Superior temporal gyrus (tissue), 1 donor: ENCODE data around the gene AFF4.
"Not testable (repeated sequence)": the region's sequence is repeated elsewhere in the genome, so short reads cannot be mapped to it uniquely, and the experiment has no call there.

Experiments
- DNase-seq: peaks from one replicate; pipeline ENCODE4 v3.0.0-alpha.2; 2016; ENCODE audit errors: extremely low spot score

AFF4 gene

GRCh38 chr5:132952829-132953228 lies 10.6 kb downstream of the AFF4 start:
- DNase-seq, result no peak

- no peak for DNase-seq
These were observed 11.5 kb downstream of the AFF4 start for GRCh38 chr5:132951897-132952296.

- no peak for DNase-seq
These were observed 14.3 kb downstream of the AFF4 start for GRCh38 chr5:132949136-132949535.

- no peak for DNase-seq
These were observed 15.8 kb downstream of the AFF4 start for GRCh38 chr5:132947671-132948070.

GRCh38 chr5:132945315-132945714 lies 18.1 kb downstream of the AFF4 start:
- not testable (repeated sequence) for DNase-seq

GRCh38 chr5:132943362-132944022 lies 19.9 kb downstream of the AFF4 start:
- DNase-seq, result no peak

GRCh38 chr5:132941331-132941730 lies 22.1 kb downstream of the AFF4 start:
- DNase-seq, result no peak

GRCh38 chr5:132928062-132928407 lies 35.4 kb downstream of the AFF4 start:
- DNase-seq, result no peak

- no peak for DNase-seq
These were observed 35.9 kb downstream of the AFF4 start for GRCh38 chr5:132927355-132928061.

GRCh38 chr5:132926437-132926836 lies 37.0 kb downstream of the AFF4 start:
- no peak for DNase-seq

- no peak for DNase-seq
These were observed 47.3 kb downstream of the AFF4 start for GRCh38 chr5:132916086-132916485.

- no peak for DNase-seq
These were observed 47.8 kb downstream of the AFF4 start for GRCh38 chr5:132915681-132916080.

- DNase-seq, result no peak
These were observed 53.7 kb downstream of the AFF4 start for GRCh38 chr5:132909702-132910101.

GRCh38 chr5:132907161-132907560 lies 56.3 kb downstream of the AFF4 start:
- no peak for DNase-seq

GRCh38 chr5:132905938-132906337 lies 57.5 kb downstream of the AFF4 start:
- DNase-seq, result peak; percentile 7

- no peak for DNase-seq
These were observed 61.7 kb downstream of the AFF4 start for GRCh38 chr5:132901730-132902129.

GRCh38 chr5:132901036-132901435 lies 62.4 kb downstream of the AFF4 start:
- no peak for DNase-seq

- DNase-seq, result no peak
These were observed 65.3 kb downstream of the AFF4 start for GRCh38 chr5:132898094-132898493.

- DNase-seq, result no peak
These were observed 66.7 kb downstream of the AFF4 start for GRCh38 chr5:132896685-132897084.

- DNase-seq, result no peak
These were observed 67.6 kb downstream of the AFF4 start for GRCh38 chr5:132895719-132896305.

- no peak for DNase-seq
These were observed 72.6 kb downstream of the AFF4 start for GRCh38 chr5:132890817-132891216.

- DNase-seq, result no peak
These were observed 73.9 kb downstream of the AFF4 start for GRCh38 chr5:132889501-132889900.

- DNase-seq, result no peak
These were observed 76.2 kb downstream of the AFF4 start for GRCh38 chr5:132887283-132887682.
